HFFc6 (cell line): ENCODE data around the gene ADAMTS17. TPM values are rescaled to one million over a fixed set of nuclear protein-coding genes. Genes with fewer than 3 reads are reported as not detected.

Experiments used
- DNase-seq: peaks from one replicate; pipeline ENCODE4 v3.0.0-alpha.2; 2018
- H3K27ac Mint-ChIP-seq: 2 replicates; pipeline ENCODE4 v1.8.0; 2020; ENCODE audit warnings: mild to moderate bottlenecking, mixed read lengths
- H3K27me3 Mint-ChIP-seq: 2 replicates; pipeline ENCODE4 v1.8.0; 2021; ENCODE audit warnings: mild to moderate bottlenecking, moderate library complexity, mixed read lengths; ENCODE audit not compliant: insufficient read depth
- H3K36me3 Mint-ChIP-seq: 2 replicates; pipeline ENCODE4 v1.8.0; 2021; ENCODE audit warnings: low read depth, mixed read lengths
- H3K4me1 Mint-ChIP-seq: 2 replicates; pipeline ENCODE4 v1.8.0; 2020; ENCODE audit warnings: low read depth, mixed read lengths
- H3K4me3 Mint-ChIP-seq: 2 replicates; pipeline ENCODE4 v1.8.0; 2020; ENCODE audit warnings: mild to moderate bottlenecking, moderate library complexity, mixed read lengths
- H3K9me3 Mint-ChIP-seq: 2 replicates; pipeline ENCODE4 v1.8.0; 2020; ENCODE audit warnings: mild to moderate bottlenecking, mixed read lengths
- total RNA-seq, 6 experiments: library from RNA; stranded (reverse); fragmentation: NEBNext Ultra II Directional; extraction: Animal tissue kit (Norgen Biotek cat#: 25700); gene quantifications; 2 replicates in 1 of 6; 3 replicates in 5 of 6; pipeline ENCODE4 v1.2.3, GENCODE V29; 2021
- TF ChIP-seq, protein P1 (sequence below): fragments of 200-600 bp; sonication (generic); IDR thresholded peaks from 2 replicates; pipeline ENCODE4 v1.5.0; 2021; ENCODE audit warnings: antibody characterized with exemption, mild to moderate bottlenecking

ADAMTS17 gene
- total RNA-seq, 6 experiments from 2014 or later: not detected

DNA sequence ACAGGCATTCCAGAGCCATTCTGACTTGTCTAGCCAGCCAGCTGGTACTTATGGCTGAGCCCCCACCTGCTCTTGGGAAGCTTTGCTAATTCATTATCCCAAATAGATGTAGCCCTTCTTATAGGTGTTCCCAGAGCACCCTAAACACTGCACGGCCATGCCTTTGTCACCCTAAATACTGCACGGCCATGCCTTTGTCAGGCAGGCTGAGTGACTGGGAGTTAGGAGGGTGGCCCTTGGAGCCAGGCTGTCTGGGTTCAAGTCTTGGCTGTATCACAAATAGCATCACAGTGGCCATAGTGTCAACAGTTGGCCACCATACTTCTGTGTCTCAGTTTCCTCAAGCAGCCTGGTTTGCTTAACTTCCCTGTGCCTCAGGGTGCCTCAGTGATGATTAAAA, 292.3 kb downstream of the ADAMTS17 start:
- H3K4me3 Mint-ChIP-seq: no peak overlapping the region
- peaks cover 11% of the 10 kb centered on the region; the same call in 1 of the 2 replicates for H3K36me3 Mint-ChIP-seq
- no peak for DNase-seq
- TF ChIP-seq, protein P1, sequence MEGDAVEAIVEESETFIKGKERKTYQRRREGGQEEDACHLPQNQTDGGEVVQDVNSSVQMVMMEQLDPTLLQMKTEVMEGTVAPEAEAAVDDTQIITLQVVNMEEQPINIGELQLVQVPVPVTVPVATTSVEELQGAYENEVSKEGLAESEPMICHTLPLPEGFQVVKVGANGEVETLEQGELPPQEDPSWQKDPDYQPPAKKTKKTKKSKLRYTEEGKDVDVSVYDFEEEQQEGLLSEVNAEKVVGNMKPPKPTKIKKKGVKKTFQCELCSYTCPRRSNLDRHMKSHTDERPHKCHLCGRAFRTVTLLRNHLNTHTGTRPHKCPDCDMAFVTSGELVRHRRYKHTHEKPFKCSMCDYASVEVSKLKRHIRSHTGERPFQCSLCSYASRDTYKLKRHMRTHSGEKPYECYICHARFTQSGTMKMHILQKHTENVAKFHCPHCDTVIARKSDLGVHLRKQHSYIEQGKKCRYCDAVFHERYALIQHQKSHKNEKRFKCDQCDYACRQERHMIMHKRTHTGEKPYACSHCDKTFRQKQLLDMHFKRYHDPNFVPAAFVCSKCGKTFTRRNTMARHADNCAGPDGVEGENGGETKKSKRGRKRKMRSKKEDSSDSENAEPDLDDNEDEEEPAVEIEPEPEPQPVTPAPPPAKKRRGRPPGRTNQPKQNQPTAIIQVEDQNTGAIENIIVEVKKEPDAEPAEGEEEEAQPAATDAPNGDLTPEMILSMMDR: no peak
- no peak overlapping the region for H3K27ac Mint-ChIP-seq
- H3K27me3 Mint-ChIP-seq: peaks cover 7% of the 10 kb centered on the region; the same call in 1 of the 2 replicates
- peaks cover under 1% of the 10 kb centered on the region; the same call in 1 of the 2 replicates for H3K4me1 Mint-ChIP-seq
- H3K9me3 Mint-ChIP-seq: peaks cover 38% of the 10 kb centered on the region

DNA sequence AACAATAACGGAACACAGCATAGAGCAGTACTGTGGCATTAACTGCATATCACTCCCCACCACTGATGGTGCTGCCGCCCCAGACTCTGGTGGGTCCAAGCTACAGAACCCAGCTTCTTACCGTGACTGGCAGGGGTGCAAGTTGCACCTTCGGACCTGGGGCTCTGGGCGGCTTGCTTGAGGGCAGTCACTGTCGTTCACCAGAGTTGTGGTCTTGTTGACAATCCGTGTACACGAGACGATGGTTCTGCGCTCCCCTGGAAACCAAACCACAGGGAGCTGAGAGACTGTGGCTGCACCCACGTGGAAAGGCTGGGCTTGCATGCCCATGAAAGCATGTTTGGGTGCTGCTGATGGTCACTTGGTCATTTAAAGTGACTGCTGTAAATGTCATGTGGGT, 293.0 kb downstream of the ADAMTS17 start:
- peaks cover 7% of the 10 kb centered on the region; the same call in 1 of the 2 replicates for H3K27me3 Mint-ChIP-seq

DNA sequence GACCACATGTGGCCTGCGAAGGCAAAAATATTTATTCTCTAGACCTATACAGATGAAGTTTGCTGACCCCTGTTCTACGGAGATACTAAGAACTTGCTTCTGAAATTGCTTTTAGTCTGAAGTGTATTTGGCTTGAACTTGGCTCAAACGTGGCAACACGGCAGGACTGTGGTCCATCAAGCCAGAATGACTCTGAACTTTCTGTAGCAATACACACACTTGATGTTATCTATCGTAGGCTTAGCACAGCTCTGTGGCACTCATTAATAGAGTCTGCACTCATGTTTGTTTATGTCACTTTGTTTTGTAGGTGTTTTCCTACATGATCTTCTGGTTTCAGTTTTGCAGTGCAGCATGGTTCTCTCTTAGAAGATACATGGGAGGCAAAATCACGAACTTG, 298.1 kb downstream of the ADAMTS17 start:
- peaks cover 31% of the 10 kb centered on the region; the same call in 1 of the 2 replicates for H3K4me1 Mint-ChIP-seq
- H3K27me3 Mint-ChIP-seq: no peaks in the 10 kb centered on the region; the same call in 1 of the 2 replicates
- peaks cover 30% of the 10 kb centered on the region for H3K9me3 Mint-ChIP-seq
- peak overlapping the region; percentile 24; the same call in 1 of the 2 replicates for H3K27ac Mint-ChIP-seq
- peaks cover 11% of the 10 kb centered on the region; the same call in 1 of the 2 replicates for H3K36me3 Mint-ChIP-seq
- H3K4me3 Mint-ChIP-seq: peak overlapping the region; percentile 73; the same call in 1 of the 2 replicates
- TF ChIP-seq, protein P1: no peak
- no peak for DNase-seq

More for the DNA sequence above, 293.0 kb downstream of the ADAMTS17 start:
- H3K4me3 Mint-ChIP-seq: no peak overlapping the region
- H3K36me3 Mint-ChIP-seq: peaks cover 11% of the 10 kb centered on the region; the same call in 1 of the 2 replicates
- TF ChIP-seq, protein P1: no peak
- H3K27ac Mint-ChIP-seq: no peak overlapping the region
- DNase-seq: no peak
- H3K4me1 Mint-ChIP-seq: peaks cover 8% of the 10 kb centered on the region; the same call in 1 of the 2 replicates
- peaks cover 41% of the 10 kb centered on the region for H3K9me3 Mint-ChIP-seq

DNA sequence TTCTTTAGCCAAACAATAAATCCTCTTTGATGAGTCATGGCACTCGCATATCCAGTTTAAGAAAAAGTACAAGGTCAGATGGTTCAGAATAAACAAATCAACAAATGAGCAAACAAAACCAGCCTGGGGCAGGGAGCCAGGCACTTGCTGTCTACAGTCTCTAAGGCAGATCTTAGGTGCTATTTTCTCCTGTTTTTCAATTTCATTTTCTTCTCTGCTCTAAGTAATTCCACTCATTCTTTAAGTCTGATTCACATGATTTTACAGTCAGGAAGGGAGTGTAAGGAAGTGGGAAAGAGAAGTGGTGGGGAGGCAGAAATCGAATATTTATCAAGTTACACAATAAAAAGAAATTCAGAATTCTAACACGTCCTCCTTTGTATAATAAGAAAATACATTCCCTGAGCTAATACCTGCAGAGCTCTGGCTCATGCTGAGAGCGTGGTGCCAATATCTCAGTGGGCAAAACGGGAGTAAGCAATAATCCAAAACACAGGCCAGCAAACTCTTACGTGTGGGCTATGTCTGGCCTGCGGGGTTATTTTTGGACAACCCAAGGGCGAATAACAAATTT, 298.6 kb downstream of the ADAMTS17 start:
- TF ChIP-seq, protein P1: no peak

DNA sequence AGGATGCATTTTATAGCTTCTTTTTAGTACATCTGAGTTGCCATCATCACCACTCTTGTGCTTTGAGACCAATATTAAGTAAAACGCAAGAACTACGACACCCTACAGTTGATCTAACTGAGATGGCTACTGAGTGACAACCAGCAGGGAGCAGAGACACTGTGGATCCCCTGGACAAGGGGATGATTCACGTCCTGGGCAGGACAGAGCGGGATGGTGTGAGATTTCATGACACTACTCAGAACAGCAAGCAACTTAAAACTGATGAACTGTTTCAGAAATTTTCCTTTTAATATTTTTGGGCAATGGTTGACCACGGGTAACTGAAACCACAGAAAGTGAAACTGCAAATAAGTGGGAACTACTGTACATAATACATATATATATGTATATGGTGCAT, 299.2 kb downstream of the ADAMTS17 start:
- DNase-seq: no peak
- peaks cover 22% of the 10 kb centered on the region for H3K9me3 Mint-ChIP-seq
- H3K36me3 Mint-ChIP-seq: peaks cover 4% of the 10 kb centered on the region; the same call in 1 of the 2 replicates
- peaks cover 31% of the 10 kb centered on the region; the same call in 1 of the 2 replicates for H3K4me1 Mint-ChIP-seq
- peak overlapping the region; percentile 43; the same call in 1 of the 2 replicates for H3K27ac Mint-ChIP-seq
- peak overlapping the region; percentile 73 for H3K4me3 Mint-ChIP-seq
- TF ChIP-seq, protein P1: no peak
- no peaks in the 10 kb centered on the region; the same call in 1 of the 2 replicates for H3K27me3 Mint-ChIP-seq

More for the DNA sequence above, 298.6 kb downstream of the ADAMTS17 start:
- H3K27me3 Mint-ChIP-seq: no peaks in the 10 kb centered on the region; the same call in 1 of the 2 replicates
- peak overlapping the region; percentile 73; the same call in 1 of the 2 replicates for H3K4me3 Mint-ChIP-seq
- H3K4me1 Mint-ChIP-seq: peaks cover 31% of the 10 kb centered on the region; the same call in 1 of the 2 replicates
- peak; percentile 19 for DNase-seq
- peak overlapping the region; percentile 29; the same call in 1 of the 2 replicates for H3K27ac Mint-ChIP-seq
- peaks cover 24% of the 10 kb centered on the region for H3K9me3 Mint-ChIP-seq
- peaks cover 10% of the 10 kb centered on the region; the same call in 1 of the 2 replicates for H3K36me3 Mint-ChIP-seq
